Measurements from ENCODE around the gene FAAH.

GRCh38 chr1:46450160-46450517, 56.0 kb downstream of the FAAH start:
- TF ChIP-seq CTCF (IDR thresholded peaks at IDR 0.05) = no peak
- TF ChIP-seq POLR2AphosphoS5 (IDR thresholded peaks at IDR 0.05) = no peak
- no peak for TF ChIP-seq POLR2A (IDR thresholded peaks at IDR 0.05)
